ENCODE results near the gene FBXO21. TPM values are rescaled to one million over a fixed set of nuclear protein-coding genes. Genes with fewer than 3 reads are reported as not detected.
A peak's percentile ranks its signal among the peaks of the same experiment; 100 is the strongest.

The FBXO21 gene, protein sequence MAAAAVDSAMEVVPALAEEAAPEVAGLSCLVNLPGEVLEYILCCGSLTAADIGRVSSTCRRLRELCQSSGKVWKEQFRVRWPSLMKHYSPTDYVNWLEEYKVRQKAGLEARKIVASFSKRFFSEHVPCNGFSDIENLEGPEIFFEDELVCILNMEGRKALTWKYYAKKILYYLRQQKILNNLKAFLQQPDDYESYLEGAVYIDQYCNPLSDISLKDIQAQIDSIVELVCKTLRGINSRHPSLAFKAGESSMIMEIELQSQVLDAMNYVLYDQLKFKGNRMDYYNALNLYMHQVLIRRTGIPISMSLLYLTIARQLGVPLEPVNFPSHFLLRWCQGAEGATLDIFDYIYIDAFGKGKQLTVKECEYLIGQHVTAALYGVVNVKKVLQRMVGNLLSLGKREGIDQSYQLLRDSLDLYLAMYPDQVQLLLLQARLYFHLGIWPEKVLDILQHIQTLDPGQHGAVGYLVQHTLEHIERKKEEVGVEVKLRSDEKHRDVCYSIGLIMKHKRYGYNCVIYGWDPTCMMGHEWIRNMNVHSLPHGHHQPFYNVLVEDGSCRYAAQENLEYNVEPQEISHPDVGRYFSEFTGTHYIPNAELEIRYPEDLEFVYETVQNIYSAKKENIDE
- total RNA-seq: 100 to 1,000 TPM in 1 of 4 donors, 10 to 100 TPM in 3; 76.8 to 133 (median 87.7) TPM

DNA sequence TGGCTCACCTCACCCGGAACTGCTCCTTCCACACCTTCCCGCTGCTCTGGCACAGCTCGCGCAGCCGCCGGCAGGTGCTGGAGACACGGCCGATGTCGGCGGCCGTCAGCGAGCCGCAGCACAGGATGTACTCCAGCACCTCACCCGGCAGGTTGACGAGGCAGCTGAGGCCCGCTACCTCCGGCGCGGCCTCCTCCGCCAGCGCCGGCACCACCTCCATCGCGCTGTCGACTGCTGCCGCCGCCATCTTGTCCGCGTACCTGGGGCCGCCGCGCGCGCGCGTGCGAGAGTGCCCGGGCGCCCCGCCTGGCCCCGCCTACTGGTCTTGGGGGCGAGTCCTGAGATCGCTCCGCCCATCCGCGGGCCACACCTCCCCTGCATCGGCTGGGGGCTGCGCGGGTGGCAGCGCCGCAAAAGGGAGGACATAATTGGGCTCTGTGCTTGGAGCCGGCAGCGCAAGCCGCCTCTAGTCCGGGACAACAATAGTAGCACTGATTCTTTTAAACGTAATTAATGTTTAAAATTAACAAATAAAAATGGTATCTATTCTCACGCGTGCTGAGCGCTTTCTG lies at the start of gene FBXO21:
Gene FBXO21, minus strand, starts transcription at position 261 of the 572 bp plus-strand sequence. Its CDS starts 14 bp downstream, at position 247.
- WGBS, 2 donors: 4 to 5% methylated on average over 20 to 31 of the region's 59 CpGs
- peak in 1 of 2 donors; percentile 63 for TF ChIP-seq POLR2A (IDR thresholded peaks at IDR 0.05)
- TF ChIP-seq, protein P1, sequence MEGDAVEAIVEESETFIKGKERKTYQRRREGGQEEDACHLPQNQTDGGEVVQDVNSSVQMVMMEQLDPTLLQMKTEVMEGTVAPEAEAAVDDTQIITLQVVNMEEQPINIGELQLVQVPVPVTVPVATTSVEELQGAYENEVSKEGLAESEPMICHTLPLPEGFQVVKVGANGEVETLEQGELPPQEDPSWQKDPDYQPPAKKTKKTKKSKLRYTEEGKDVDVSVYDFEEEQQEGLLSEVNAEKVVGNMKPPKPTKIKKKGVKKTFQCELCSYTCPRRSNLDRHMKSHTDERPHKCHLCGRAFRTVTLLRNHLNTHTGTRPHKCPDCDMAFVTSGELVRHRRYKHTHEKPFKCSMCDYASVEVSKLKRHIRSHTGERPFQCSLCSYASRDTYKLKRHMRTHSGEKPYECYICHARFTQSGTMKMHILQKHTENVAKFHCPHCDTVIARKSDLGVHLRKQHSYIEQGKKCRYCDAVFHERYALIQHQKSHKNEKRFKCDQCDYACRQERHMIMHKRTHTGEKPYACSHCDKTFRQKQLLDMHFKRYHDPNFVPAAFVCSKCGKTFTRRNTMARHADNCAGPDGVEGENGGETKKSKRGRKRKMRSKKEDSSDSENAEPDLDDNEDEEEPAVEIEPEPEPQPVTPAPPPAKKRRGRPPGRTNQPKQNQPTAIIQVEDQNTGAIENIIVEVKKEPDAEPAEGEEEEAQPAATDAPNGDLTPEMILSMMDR (IDR thresholded peaks at IDR 0.05): no peak
- peak within 1 kb of the TSS; percentile 76 for H3K4me3 ChIP-seq (ENCODE audit: low read depth, poor library complexity, severe bottlenecking)
- intact Hi-C loops (cut with DNase I; ENCODE audit: low total_unique reads): no loop called here
- DNase-seq (ENCODE audit: low spot score in 2 of 2): peak; percentile 83 to 98

DNA sequence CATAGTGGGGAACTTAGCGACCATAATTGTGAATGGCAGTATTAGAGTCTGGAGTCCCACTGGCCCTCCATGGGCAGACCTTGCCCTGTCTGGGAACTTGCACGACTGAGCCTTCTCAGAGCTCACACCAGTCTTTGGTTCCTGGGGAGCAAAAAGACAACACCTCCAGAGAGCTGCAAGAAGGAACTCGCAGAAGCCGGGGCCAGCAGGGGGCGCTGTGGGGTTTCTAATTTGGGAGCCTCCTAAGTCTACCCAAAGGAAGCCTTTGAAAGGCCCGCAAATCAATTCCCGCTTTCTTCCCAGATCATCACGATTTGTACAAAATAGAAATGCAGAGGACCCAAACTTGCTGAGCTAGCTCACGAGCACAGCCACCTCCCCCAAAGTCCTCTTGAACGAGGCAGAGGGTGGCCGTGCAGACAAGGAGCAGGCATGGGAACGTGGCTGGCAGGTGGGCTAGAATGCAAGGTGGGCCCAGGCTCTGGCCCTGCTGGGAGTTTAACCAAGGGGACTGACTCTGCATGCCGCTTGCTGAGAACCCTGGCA lies 46.3 kb upstream of the FBXO21 start:
- no peak for TF ChIP-seq POLR2A (IDR thresholded peaks at IDR 0.05)
- TF ChIP-seq, protein P1 (IDR thresholded peaks at IDR 0.05): no peak
- no peak overlapping the region for H3K4me3 ChIP-seq (ENCODE audit: low read depth, poor library complexity, severe bottlenecking)
- intact Hi-C loops (cut with DNase I; ENCODE audit: low total_unique reads): loop anchor here (10.0 kb wide), 2 partner anchors 128 to 348 kb away; partner anchors contain the start of gene NOS1
- DNase-seq (ENCODE audit: low spot score in 2 of 2): peak; percentile 69 to 96
- 13 to 17% methylated on average over 13 of the region's 13 CpGs for WGBS, 2 donors

- DNase-seq (ENCODE audit: low spot score in 2 of 2): no peak
- no peak for TF ChIP-seq POLR2A (IDR thresholded peaks at IDR 0.05)
- TF ChIP-seq, protein P1 (IDR thresholded peaks at IDR 0.05): no peak
- WGBS, 2 donors: 46 to 49% methylated on average over 2 of the region's 2 CpGs
- intact Hi-C loops (cut with DNase I; ENCODE audit: low total_unique reads): loop anchor here (10.0 kb wide), 2 partner anchors 130 to 350 kb away; partner anchors contain the start of gene NOS1
- no peak overlapping the region for H3K4me3 ChIP-seq (ENCODE audit: low read depth, poor library complexity, severe bottlenecking)
Observed at GRCh38 chr12:117235261-117235660, 45.0 kb upstream of the FBXO21 start.

DNA sequence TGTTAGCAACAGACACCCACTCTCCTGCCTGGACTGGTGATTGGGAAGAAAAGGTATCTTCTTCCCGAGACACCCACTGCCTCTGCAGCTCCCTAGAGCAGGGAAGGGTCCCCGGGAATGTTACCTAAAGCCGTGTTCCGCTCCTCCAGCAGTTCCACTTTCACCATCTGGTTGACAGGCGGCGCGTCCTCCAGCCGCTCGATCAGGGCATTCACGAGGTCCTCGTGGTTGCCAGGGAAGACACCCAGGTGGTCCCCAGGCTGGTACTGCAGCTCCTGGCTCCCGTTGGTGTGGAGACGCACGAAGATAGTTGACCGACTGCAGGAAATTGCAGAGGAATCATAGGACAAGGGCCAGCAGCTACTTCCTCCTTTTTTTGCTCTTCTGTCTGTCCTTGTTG lies 44.2 kb upstream of the FBXO21 start:
- intact Hi-C loops (cut with DNase I; ENCODE audit: low total_unique reads): loop anchor here (10.0 kb wide), 2 partner anchors 130 to 350 kb away; partner anchors contain the start of gene NOS1
- WGBS, 2 donors: 82 to 84% methylated on average over 15 of the region's 15 CpGs

DNA sequence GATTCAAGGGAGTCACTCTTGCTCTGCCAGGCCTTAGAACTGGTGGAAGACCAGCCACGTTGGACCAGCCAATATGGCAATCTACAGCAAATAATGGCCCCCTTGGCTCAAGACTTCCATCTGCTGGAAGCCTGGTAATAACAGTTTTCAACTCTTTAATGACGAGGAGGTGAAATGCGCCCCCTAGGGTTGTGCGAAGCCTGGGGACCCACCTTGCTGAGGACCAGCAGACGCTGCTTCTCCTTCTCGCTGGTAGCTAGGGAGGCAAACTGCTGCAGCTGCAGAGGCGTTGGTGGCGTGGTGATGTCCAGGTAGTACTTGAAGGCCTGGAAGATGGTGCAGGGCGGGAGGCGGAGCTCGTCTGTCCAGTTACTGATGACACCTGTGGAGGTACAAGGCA lies 41.5 kb upstream of the FBXO21 start:
- no peak overlapping the region for H3K4me3 ChIP-seq (ENCODE audit: low read depth, poor library complexity, severe bottlenecking)
- WGBS, 2 donors: 87 to 93% methylated on average over 11 of the region's 11 CpGs
- no peak for TF ChIP-seq POLR2A (IDR thresholded peaks at IDR 0.05)
- TF ChIP-seq, protein P1 (IDR thresholded peaks at IDR 0.05): no peak
- intact Hi-C loops (cut with DNase I; ENCODE audit: low total_unique reads): loop anchor here (10.0 kb wide), 2 partner anchors 133 to 353 kb away; partner anchors contain the start of gene NOS1
- DNase-seq (ENCODE audit: low spot score in 2 of 2): no peak

More for the DNA sequence above, 44.2 kb upstream of the FBXO21 start:
- TF ChIP-seq, protein P1 (IDR thresholded peaks at IDR 0.05): no peak
- no peak for TF ChIP-seq POLR2A (IDR thresholded peaks at IDR 0.05)
- H3K4me3 ChIP-seq (ENCODE audit: low read depth, poor library complexity, severe bottlenecking): no peak overlapping the region
- DNase-seq (ENCODE audit: low spot score in 2 of 2): no peak
